DOHH2 (cell line): ENCODE results near the gene RPS6KA3.

Source experiments
- H3F3A ChIP-seq: fragments of 200-600 bp; sonication (generic), shearing (Covaris generic); 2 replicates; pipeline ENCODE4 v1.6.0; 2016; ENCODE audit warnings: antibody characterized with exemption, mild to moderate bottlenecking; ENCODE audit not compliant: control insufficient read depth, insufficient read depth
- H3K27ac ChIP-seq: fragments of 200-600 bp; sonication (generic); 2 replicates; pipeline ENCODE4 v1.5.1; 2014; ENCODE audit warnings: low read depth, mild to moderate bottlenecking, low read length, moderate library complexity
- H3K27me3 ChIP-seq: fragments of 200-600 bp; sonication (generic); 2 replicates; pipeline ENCODE4 v1.6.1; 2014; ENCODE audit warnings: mild to moderate bottlenecking, low read length, mixed read lengths; ENCODE audit not compliant: control insufficient read depth
- H3K36me3 ChIP-seq: fragments of 200-600 bp; sonication (generic); 2 replicates; pipeline ENCODE4 v1.6.1; 2014; ENCODE audit warnings: mild to moderate bottlenecking, low read length, moderate library complexity, mixed read lengths; ENCODE audit not compliant: control insufficient read depth
- H3K4me1 ChIP-seq: fragments of 200-600 bp; sonication (generic); 2 replicates; pipeline ENCODE4 v1.6.1; 2014; ENCODE audit warnings: mild to moderate bottlenecking, low read length, mixed read lengths; ENCODE audit not compliant: control insufficient read depth
- H3K4me2 ChIP-seq: fragments of 200-600 bp; sonication (generic); 2 replicates; pipeline ENCODE4 v1.6.0; 2014; ENCODE audit warnings: mild to moderate bottlenecking, low read length, moderate library complexity
- H3K4me3 ChIP-seq: fragments of 200-600 bp; sonication (generic); 2 replicates; pipeline ENCODE4 v1.5.1; 2014; ENCODE audit warnings: mild to moderate bottlenecking, low read length, mixed read lengths
- H3K79me2 ChIP-seq: fragments of 200-600 bp; sonication (generic); 2 replicates; pipeline ENCODE4 v1.6.1; 2014; ENCODE audit warnings: mild to moderate bottlenecking, low read length, mixed read lengths; ENCODE audit not compliant: control insufficient read depth
- H3K9me2 ChIP-seq: fragments of 200-600 bp; sonication (generic); replicated peaks from 2 replicates; pipeline ENCODE4 v1.6.1; 2014; ENCODE audit warnings: mild to moderate bottlenecking, low read length, mixed read lengths; ENCODE audit not compliant: control insufficient read depth
- H3K9me3 ChIP-seq: fragments of 200-600 bp; sonication (generic); 2 replicates; pipeline ENCODE4 v1.6.1; 2014; ENCODE audit warnings: antibody characterized with exemption, low read length, mixed read lengths; ENCODE audit not compliant: control insufficient read depth, insufficient read depth
- H4K20me1 ChIP-seq: fragments of 200-600 bp; sonication (generic); 2 replicates; pipeline ENCODE4 v1.6.0; 2014; ENCODE audit warnings: low read depth, mild to moderate bottlenecking, antibody characterized with exemption, low read length, moderate library complexity; ENCODE audit not compliant: control insufficient read depth, insufficient read depth
- EZH2phosphoT487 ChIP-seq: fragments of 200-600 bp; sonication (generic); IDR thresholded peaks from 2 replicates; pipeline ENCODE4 v1.6.1; 2017; ENCODE audit warnings: borderline replicate concordance, mild to moderate bottlenecking, antibody characterized with exemption, low read length, moderate library complexity, mixed read lengths
- TF ChIP-seq, protein P1 (sequence below): fragments of 200-600 bp; sonication (generic); IDR thresholded peaks from one replicate; pipeline ENCODE4 v1.5.1; 2014; ENCODE audit warnings: antibody characterized with exemption, mild to moderate bottlenecking, low read depth, low read length; ENCODE audit not compliant: poor library complexity, severe bottlenecking

The RPS6KA3 gene

GRCh38 chrX:20221902-20222301 is 44.8 kb downstream of the RPS6KA3 start:
- H4K20me1 ChIP-seq, result no peaks in the 10 kb centered on the region
- H3K9me3 ChIP-seq, result no peaks in the 10 kb centered on the region
- H3F3A ChIP-seq, result no peaks in the 10 kb centered on the region
- H3K4me2 ChIP-seq, result no peak overlapping the region
- H3K4me1 ChIP-seq, result no peaks in the 10 kb centered on the region
- H3K27ac ChIP-seq, result no peak overlapping the region
- no peaks in the 10 kb centered on the region for H3K79me2 ChIP-seq
- H3K36me3 ChIP-seq, result no peaks in the 10 kb centered on the region
- no peaks in the 10 kb centered on the region for H3K27me3 ChIP-seq
- no peaks in the 10 kb centered on the region for H3K9me2 ChIP-seq
- TF ChIP-seq EZH2phosphoT487, result no peak
- TF ChIP-seq, protein P1, sequence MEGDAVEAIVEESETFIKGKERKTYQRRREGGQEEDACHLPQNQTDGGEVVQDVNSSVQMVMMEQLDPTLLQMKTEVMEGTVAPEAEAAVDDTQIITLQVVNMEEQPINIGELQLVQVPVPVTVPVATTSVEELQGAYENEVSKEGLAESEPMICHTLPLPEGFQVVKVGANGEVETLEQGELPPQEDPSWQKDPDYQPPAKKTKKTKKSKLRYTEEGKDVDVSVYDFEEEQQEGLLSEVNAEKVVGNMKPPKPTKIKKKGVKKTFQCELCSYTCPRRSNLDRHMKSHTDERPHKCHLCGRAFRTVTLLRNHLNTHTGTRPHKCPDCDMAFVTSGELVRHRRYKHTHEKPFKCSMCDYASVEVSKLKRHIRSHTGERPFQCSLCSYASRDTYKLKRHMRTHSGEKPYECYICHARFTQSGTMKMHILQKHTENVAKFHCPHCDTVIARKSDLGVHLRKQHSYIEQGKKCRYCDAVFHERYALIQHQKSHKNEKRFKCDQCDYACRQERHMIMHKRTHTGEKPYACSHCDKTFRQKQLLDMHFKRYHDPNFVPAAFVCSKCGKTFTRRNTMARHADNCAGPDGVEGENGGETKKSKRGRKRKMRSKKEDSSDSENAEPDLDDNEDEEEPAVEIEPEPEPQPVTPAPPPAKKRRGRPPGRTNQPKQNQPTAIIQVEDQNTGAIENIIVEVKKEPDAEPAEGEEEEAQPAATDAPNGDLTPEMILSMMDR, result no peak
- no peak overlapping the region for H3K4me3 ChIP-seq

DNA sequence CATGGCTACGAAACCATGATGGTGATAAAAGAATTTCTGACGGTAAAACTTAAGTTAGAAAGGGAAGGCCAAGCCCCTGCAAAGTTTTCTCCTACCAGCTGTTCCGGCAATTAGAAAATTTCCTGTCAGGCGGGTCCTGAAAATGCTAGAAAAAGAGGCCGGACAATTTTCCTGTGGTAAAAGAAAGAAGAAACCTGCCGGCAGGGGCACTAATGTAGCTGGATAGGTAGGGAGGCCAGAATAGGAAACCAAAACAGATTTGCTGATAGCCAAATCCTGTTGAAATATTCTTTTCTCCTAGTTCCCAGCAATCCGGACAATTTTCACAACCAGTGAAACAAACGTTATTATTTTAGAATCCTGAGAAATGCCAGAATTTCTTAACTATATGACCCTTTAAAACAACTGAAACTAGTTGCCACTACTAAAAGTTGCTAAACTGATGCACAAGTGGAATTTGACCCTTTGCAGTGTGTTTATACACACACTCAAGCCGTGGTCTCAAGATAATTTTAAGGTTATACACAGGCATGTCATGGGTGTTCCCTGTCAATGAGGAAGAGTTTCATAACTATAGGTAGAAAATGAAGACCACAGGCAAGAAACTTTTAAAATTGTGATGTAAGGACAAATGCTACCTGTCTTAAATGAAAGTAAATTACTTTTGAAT is 47.7 kb downstream of the RPS6KA3 start:
- Histone ChIP-seq H3K4me2 (no peak overlapping the region), H3K27ac (no peak overlapping the region), H3K4me1 (no peaks in the 10 kb centered on the region), H3K9me2 (no peaks in the 10 kb centered on the region), H3K27me3 (no peaks in the 10 kb centered on the region), H4K20me1 (no peaks in the 10 kb centered on the region), H3K9me3 (no peaks in the 10 kb centered on the region), H3K36me3 (no peaks in the 10 kb centered on the region), H3K79me2 (no peaks in the 10 kb centered on the region), H3F3A (no peaks in the 10 kb centered on the region), H3K4me3 (no peak overlapping the region)
- TF ChIP-seq, protein P1, result no peak
- TF ChIP-seq EZH2phosphoT487, result no peak

- Histone ChIP-seq H3K9me2 (no peaks in the 10 kb centered on the region), H3K36me3 (no peaks in the 10 kb centered on the region), H3K9me3 (no peaks in the 10 kb centered on the region), H3K4me3 (no peak overlapping the region), H3F3A (no peaks in the 10 kb centered on the region), H3K79me2 (no peaks in the 10 kb centered on the region), H3K27me3 (no peaks in the 10 kb centered on the region), H3K4me1 (no peaks in the 10 kb centered on the region), H3K4me2 (no peak overlapping the region), H4K20me1 (no peaks in the 10 kb centered on the region), H3K27ac (no peak overlapping the region)
- TF ChIP-seq, protein P1, result no peak
- no peak for TF ChIP-seq EZH2phosphoT487
These were observed 48.8 kb downstream of the RPS6KA3 start for GRCh38 chrX:20217906-20218305.
